ENCODE data around the gene FGF1.

GRCh38 chr5:142602720-142603245 is 83.1 kb downstream of the FGF1 start:
- no peak for TF ChIP-seq CTCF (IDR thresholded peaks at IDR 0.05; ENCODE audit: low read depth, low read length)
- TF ChIP-seq POLR2A (IDR thresholded peaks at IDR 0.05; ENCODE audit: extremely low read depth, insufficient read length) = no peak
- no peak for TF ChIP-seq MAX (IDR thresholded peaks at IDR 0.05; ENCODE audit: low read depth, low read length)
- no peak for TF ChIP-seq MYC (IDR thresholded peaks at IDR 0.05; ENCODE audit: low read depth, low read length)
